Left lung (tissue), 10 donors: ENCODE results near the gene TFF3. TPM values are rescaled to one million over a fixed set of nuclear protein-coding genes. Genes with fewer than 3 reads are reported as not detected.

Experiments used
- ATAC-seq: fragments of 200-7000 bp; cut with Tn5 transposase; one replicate; pipeline ENCODE4 v1.9.1; 2020; ENCODE audit warnings: moderate library complexity
- DNase-seq, 4 donors: peaks; one replicate each; pipeline ENCODE4 v3.0.0-alpha.2; 2013 to 2020
- H3K27ac ChIP-seq, 2 donors: fragments of 200-600 bp; sonication (generic) in 1 of 2; one replicate each; pipeline versions ENCODE4 v1.5.0 to v1.8.0; 2020 to 2021
- H3K27me3 ChIP-seq, 2 donors: fragments of 200-600 bp; sonication (generic) in 1 of 2; one replicate each; pipeline versions ENCODE4 v1.5.0 to v1.8.0; 2020 to 2021
- H3K36me3 ChIP-seq, 2 donors: fragments of 200-600 bp; sonication (generic) in 1 of 2; one replicate each; pipeline versions ENCODE4 v1.5.0 to v1.8.0; 2020 to 2021
- H3K4me1 ChIP-seq, 2 donors: fragments of 200-600 bp; one replicate each; pipeline ENCODE4 v1.8.0; 2021
- H3K4me3 ChIP-seq, 2 donors: fragments of 200-600 bp; sonication (generic) in 1 of 2; one replicate each; pipeline versions ENCODE4 v1.5.0 to v1.8.0; 2020 to 2021; ENCODE audit warnings: mild to moderate bottlenecking in 1 of 2
- H3K9me3 ChIP-seq, 2 donors: fragments of 200-600 bp; sonication (generic) in 1 of 2; one replicate each; pipeline versions ENCODE4 v1.5.0 to v1.8.0; 2020 to 2021
- CTCF ChIP-seq, 2 donors: fragments of 200-600 bp; sonication (generic) in 1 of 2; IDR thresholded peaks; one replicate each; pipeline versions ENCODE4 v1.5.0 to v1.8.0; 2021; ENCODE audit warnings: antibody characterized with exemption in 2 of 2
- intact Hi-C, 2 donors: fragments of 100-400 bp; cut with DNase I; formaldehyde crosslinking; loops; one replicate each; pipeline versions ENCODE4 v1.11.2 to v1.14.2; 2022
- polyA plus RNA-seq, 6 donors: library from polyadenylated mRNA; unstranded; fragments of 120-200 nt; gene quantifications; one replicate each; pipeline ENCODE4 v1.2.1, GENCODE V29; 2013; ENCODE audit not compliant: insufficient read length in 6 of 6
- total RNA-seq, 2 donors: library from RNA; stranded (reverse); fragmentation: NEBNext Ultra II Directional; extraction: Animal tissue kit (Norgen Biotek cat#: 25700); gene quantifications; one replicate each; pipeline ENCODE4 v1.2.1, GENCODE V29; 2021
- donor health status: DM: no; HTN: yes; CAD: no.
- donor health status: DM: no; HTN: no; CAD: no.

The TFF3 gene
- total and polyA plus RNA-seq, 8 donors: 5.5 to 20.0 (median 12.4) TPM

GRCh38 chr21:42263591-42264131 is 51.5 kb downstream of the TFF3 start:
- DNase-seq: peak in 3 of 4 donors; percentile 40 to 75 (median 58)
- Histone ChIP-seq H3K27me3 (no peaks in the 10 kb centered on the region), H3K9me3 (no peaks in the 10 kb centered on the region), H3K4me3 (no peak overlapping the region), H3K4me1 (peaks cover 0 to 84% of the 10 kb centered on the region in 2 donors), H3K27ac (peak overlapping the region; percentile 68 to 85), H3K36me3 (no peaks in the 10 kb centered on the region)
- no peak for TF ChIP-seq CTCF (IDR thresholded peaks at IDR 0.05)
- peak; percentile 37 for ATAC-seq
- intact Hi-C loops: no loop called here

- Histone ChIP-seq H3K27me3 (no peaks in the 10 kb centered on the region), H3K9me3 (no peaks in the 10 kb centered on the region), H3K4me3 (no peak overlapping the region), H3K27ac (peak overlapping the region; percentile 68 to 85), H3K4me1 (peaks cover 0 to 82% of the 10 kb centered on the region in 2 donors), H3K36me3 (no peaks in the 10 kb centered on the region)
- TF ChIP-seq CTCF (IDR thresholded peaks at IDR 0.05): no peak
- peak; percentile 70 for ATAC-seq
- DNase-seq: peak in 3 of 4 donors; percentile 47 to 92 (median 75)
- intact Hi-C loops: no loop called here
Observed at GRCh38 chr21:42262831-42263231, 52.4 kb downstream of the TFF3 start.

- peak overlapping the region in 1 of 2 donors; percentile 85 for H3K27ac ChIP-seq
- peaks cover 0 to 77% of the 10 kb centered on the region in 2 donors for H3K4me1 ChIP-seq
- no peak overlapping the region for H3K4me3 ChIP-seq
- no peaks in the 10 kb centered on the region for H3K9me3 ChIP-seq
- ATAC-seq: no peak
- no peak for TF ChIP-seq CTCF (IDR thresholded peaks at IDR 0.05)
- no peaks in the 10 kb centered on the region for H3K27me3 ChIP-seq
- intact Hi-C loops: no loop called here
- DNase-seq: peak in 1 of 4 donors; percentile 13
- H3K36me3 ChIP-seq: no peaks in the 10 kb centered on the region
Observed at GRCh38 chr21:42261829-42262200, 53.4 kb downstream of the TFF3 start.

Other genes with a start within 250 kb of the TFF3 start
- gene UMODL1, start 244.1 kb downstream of the TFF3 start, total RNA-seq: under 1 TPM in 1 of 2 donors, not detected in 1; 0.10 TPM
- under 1 TPM; 0.13 to 0.69 (median 0.48) TPM for gene UMODL1, start 244.1 kb downstream of the TFF3 start, polyA plus RNA-seq
- gene ABCG1, start 96.3 kb downstream of the TFF3 start, total RNA-seq: 10 to 100 TPM; 40.6 to 53.8 TPM
- gene ABCG1, start 96.3 kb downstream of the TFF3 start, polyA plus RNA-seq: 10 to 100 TPM in 3 of 6 donors, 1 to 10 TPM in 3; 6.8 to 11.2 (median 9.7) TPM
- gene TFF2, start 35.6 kb upstream of the TFF3 start, total RNA-seq: not detected
- not detected for gene TFF2, start 35.6 kb upstream of the TFF3 start, polyA plus RNA-seq
- not detected for gene TFF1, start 51.1 kb upstream of the TFF3 start, total RNA-seq
- not detected for gene TFF1, start 51.1 kb upstream of the TFF3 start, polyA plus RNA-seq
- gene TMPRSS3, start 80.6 kb upstream of the TFF3 start, total RNA-seq: 1 to 10 TPM; 2.9 to 4.8 TPM
- under 1 TPM; 0.43 to 0.93 (median 0.76) TPM for gene TMPRSS3, start 80.6 kb upstream of the TFF3 start, polyA plus RNA-seq
- gene UBASH3A, start 88.5 kb upstream of the TFF3 start, total RNA-seq: 1 to 10 TPM in 1 of 2 donors, under 1 TPM in 1; 0.67 to 1.3 TPM
- gene UBASH3A, start 88.5 kb upstream of the TFF3 start, polyA plus RNA-seq: under 1 TPM; 0.08 to 0.38 (median 0.15) TPM
- gene RSPH1, start 180.8 kb upstream of the TFF3 start, total RNA-seq: 10 to 100 TPM in 1 of 2 donors, under 1 TPM in 1; 0.73 to 10.7 TPM
- gene RSPH1, start 180.8 kb upstream of the TFF3 start, polyA plus RNA-seq: 10 to 100 TPM in 4 of 6 donors, 1 to 10 TPM in 2; 4.2 to 27.3 (median 16.7) TPM
- 10 to 100 TPM; 22.4 to 26.8 TPM for gene SLC37A1, start 198.4 kb upstream of the TFF3 start, total RNA-seq
- gene SLC37A1, start 198.4 kb upstream of the TFF3 start, polyA plus RNA-seq: 10 to 100 TPM in 5 of 6 donors, 1 to 10 TPM in 1; 8.9 to 10.6 (median 10.4) TPM